GM23338 (cell line): ENCODE results near the gene PGC.

Source experiments
- CREB1 ChIP-seq: fragments of 250-450 bp; sonication (Bioruptor Pico); IDR thresholded peaks from 2 replicates; pipeline ENCODE4 v1.5.0; 2020; ENCODE audit warnings: low read depth, mild to moderate bottlenecking, moderate library complexity
- CTCF ChIP-seq, 2 experiments: fragments of 200-600 bp in 1 of 2; sonication (generic) in 1 of 2; conservative IDR thresholded peaks; 2 replicates each; pipeline versions ENCODE4 v1.5.1 to v1.6.1; 2016 to 2017; ENCODE audit warnings: antibody characterized with exemption in 2 of 2, low read depth in 2 of 2, mild to moderate bottlenecking in 2 of 2, moderate library complexity in 1 of 2
- ETS1 ChIP-seq: IDR thresholded peaks from 2 replicates; pipeline ENCODE4 v1.6.1; 2016; ENCODE audit warnings: antibody characterized with exemption
- EZH2 ChIP-seq: fragments of 200-600 bp; sonication (generic); IDR thresholded peaks from one replicate; pipeline ENCODE4 v1.8.0; 2017; ENCODE audit warnings: antibody characterized with exemption, mild to moderate bottlenecking, low read depth; ENCODE audit not compliant: unreplicated experiment
- EZH2phosphoT487 ChIP-seq: fragments of 200-600 bp; sonication (generic); IDR thresholded peaks from one replicate; pipeline ENCODE4 v1.8.1; 2018; ENCODE audit warnings: antibody characterized with exemption; ENCODE audit not compliant: unreplicated experiment
- JUNB ChIP-seq: IDR thresholded peaks from one replicate; pipeline ENCODE4 v1.6.1; 2016; ENCODE audit warnings: antibody characterized with exemption; ENCODE audit not compliant: unreplicated experiment
- POLR2AphosphoS5 ChIP-seq: IDR thresholded peaks from 2 replicates; pipeline ENCODE4 v1.6.1; 2016; ENCODE audit warnings: antibody characterized with exemption, low read depth
- REST ChIP-seq: IDR thresholded peaks from one replicate; pipeline ENCODE4 v1.6.1; 2018; ENCODE audit warnings: antibody characterized with exemption; ENCODE audit not compliant: unreplicated experiment
- STAT1 ChIP-seq: IDR thresholded peaks from one replicate; pipeline ENCODE4 v1.6.1; 2016; ENCODE audit warnings: antibody characterized with exemption; ENCODE audit not compliant: unreplicated experiment
- ZNF114 ChIP-seq: fragments of 250-450 bp; sonication (Bioruptor Pico); IDR thresholded peaks from 2 replicates; pipeline ENCODE4 v1.5.0; 2020; ENCODE audit warnings: mild to moderate bottlenecking, moderate library complexity
- ZNF331 ChIP-seq: fragments of 250-450 bp; sonication (Bioruptor Pico); IDR thresholded peaks from 2 replicates; pipeline ENCODE4 v1.5.0; 2020; ENCODE audit warnings: low read depth, mild to moderate bottlenecking, moderate library complexity

- TF ChIP-seq CTCF (conservative IDR thresholded peaks at IDR 0.05; ENCODE audit: low read depth in 2 of 2) (no peak), EZH2phosphoT487 (no peak), POLR2AphosphoS5 (no peak), EZH2 (no peak), JUNB (no peak), CREB1 (CRISPR knock-in tag) (no peak), REST (no peak), STAT1 (no peak), ZNF331 (CRISPR knock-in tag) (no peak), ETS1 (no peak), ZNF114 (CRISPR knock-in tag) (no peak)
Observed at GRCh38 chr6:41720262-41720620, 27.0 kb downstream of the PGC start.
